ENCODE data around the gene ZMYND8. TPM values are rescaled to one million over a fixed set of nuclear protein-coding genes. Genes with fewer than 3 reads are reported as not detected.

The ZMYND8 gene
- total and polyA plus RNA-seq, 2 of the 8 experiments (the other 6 are each of a cell fraction or from before 2014, with no cell fraction given), result 50.5 to 163 TPM

DNA sequence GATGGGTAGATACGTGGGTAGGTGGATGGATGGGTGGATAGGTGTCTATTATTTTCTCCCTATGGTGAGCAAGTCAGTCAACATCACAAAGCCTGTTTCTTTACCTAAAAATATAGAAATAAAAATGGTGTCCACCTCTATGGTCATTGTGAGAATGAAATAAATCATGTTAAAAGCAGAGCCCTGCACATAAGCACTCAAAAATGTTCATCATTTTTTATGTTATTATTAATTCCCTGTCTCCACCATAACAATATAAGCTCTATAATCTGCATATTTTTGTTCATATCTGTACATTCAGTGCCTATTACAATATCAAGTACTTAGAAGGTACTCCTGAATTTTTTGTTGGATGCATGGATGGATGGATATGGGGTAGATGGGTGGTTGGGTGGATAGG lies 177.6 kb downstream of the ZMYND8 start:
- FAIRE-seq (no peak), DNase-seq (ENCODE audit: low read depth in 1 of 2, low spot score in 2 of 2) (no peak)
- Histone ChIP-seq H4K20me1 (replicated peaks in 1 of 2; ENCODE audit: control insufficient read depth in 1 of 2, insufficient read depth in 2 of 2, low read length in 2 of 2) (no peaks in the 10 kb centered on the region), H2AFZ (ENCODE audit: low read length) (no peak overlapping the region), H2BK12ac (ENCODE audit: low read depth, low read length) (no peak overlapping the region), H3K56ac (replicated peaks; ENCODE audit: insufficient read length, low read depth, low read length) (no peak overlapping the region), H3K18ac (ENCODE audit: extremely low read depth, low read length) (no peak overlapping the region), H3K79me1 (ENCODE audit: low read depth, low read length) (no peaks in the 10 kb centered on the region), H3K9ac (replicated peaks in 1 of 4; ENCODE audit: extremely low read depth in 1 of 4, low read depth in 3 of 4, low read length in 3 of 4) (no peak overlapping the region), H3K4me3 (ENCODE audit: extremely low read depth in 1 of 4, insufficient read depth in 2 of 4, low read depth in 3 of 4, low read length in 4 of 4) (no peak overlapping the region), H3K23me2 (ENCODE audit: low read depth, low read length) (peaks cover 6% of the 10 kb centered on the region; the same call in 1 of the 2 replicates), H2AK5ac (ENCODE audit: low read depth, low read length) (no peak overlapping the region), H4K91ac (replicated peaks; ENCODE audit: insufficient read length, low read length) (no peak overlapping the region), H3K9me3 (ENCODE audit: insufficient read depth in 2 of 2, low read depth in 1 of 2, low read length in 1 of 2) (no peaks in the 10 kb centered on the region), H2BK15ac (ENCODE audit: low read length) (no peak overlapping the region), H4K8ac (ENCODE audit: extremely low read depth, insufficient read depth, low read length) (no peak overlapping the region), H2BK120ac (replicated peaks; ENCODE audit: low read depth, low read length) (no peak overlapping the region), H3K36me3 (ENCODE audit: control insufficient read depth in 2 of 4, insufficient read depth in 4 of 4, low read length in 3 of 4) (no peaks in the 10 kb centered on the region), H3K14ac (ENCODE audit: insufficient read length) (no peak overlapping the region), H3K4ac (replicated peaks; ENCODE audit: insufficient read length, low read depth, low read length) (no peak overlapping the region), H3K27ac (ENCODE audit: low read depth, low read length) (no peak overlapping the region), H3K27me3 (replicated peaks in 1 of 4; ENCODE audit: control insufficient read depth in 3 of 4, extremely low read depth in 1 of 4, insufficient read depth in 3 of 4, low read length in 3 of 4) (peaks cover 0 to 3% (median 0%) of the 10 kb centered on the region in 4 experiments; a peak in 1 of 7 replicates), H4K5ac (ENCODE audit: insufficient read length, low read depth, low read length) (no peak overlapping the region), H3K4me1 (replicated peaks in 1 of 4; ENCODE audit: control insufficient read depth in 3 of 4, insufficient read depth in 4 of 4, low read length in 3 of 4) (no peaks in the 10 kb centered on the region), H3K23ac (ENCODE audit: insufficient read length) (no peak overlapping the region), H3K79me2 (ENCODE audit: control insufficient read depth in 1 of 2, insufficient read depth in 2 of 2, low read length in 2 of 2) (no peaks in the 10 kb centered on the region), H3K4me2 (ENCODE audit: insufficient read depth in 1 of 2, low read depth in 2 of 2, low read length in 2 of 2) (no peak overlapping the region), H2BK20ac (ENCODE audit: low read length) (no peak overlapping the region), H2BK5ac (ENCODE audit: low read depth, low read length) (no peak overlapping the region)
- CTCF ChIA-PET (ENCODE audit: partially characterized antibody), result interaction anchor here (0.6 kb wide), 1 partner anchor 421 kb away, joined by 3 read pairs; no protein-coding TSS in a partner anchor
- TF ChIP-seq SP2 (IDR thresholded peaks at IDR 0.05; ENCODE audit: low read length) (no peak), MAFK (IDR thresholded peaks at IDR 0.05; ENCODE audit: low read depth, low read length) (no peak), BRCA1 (IDR thresholded peaks at IDR 0.05; ENCODE audit: low read depth, low read length) (no peak)
- no CpG with 5 or more reads among the region's 1 CpG for WGBS, 2 experiments (ENCODE audit: extremely low coverage in 1 of 2, insufficient coverage in 1 of 2, insufficient read length in 1 of 2, insufficient replicate concordance in 2 of 2, low coverage in 1 of 2, low lambda C conversion rate in 2 of 2, missing lambda C conversion rate in 1 of 2)
- POLR2A ChIA-PET (ENCODE audit: partially characterized antibody), result no interaction called here

All from H1 (cell line).